HepG2 (cell line): ENCODE measurements around the gene MSMB. TPM values are rescaled to one million over a fixed set of nuclear protein-coding genes. Genes with fewer than 3 reads are reported as not detected.

Experiments
- CBX5 ChIP-seq: sonication (generic); formaldehyde crosslinking; IDR thresholded peaks from 2 replicates; pipeline ENCODE4 v1.4.0; 2020; ENCODE audit warnings: missing genetic modification reagents, borderline replicate concordance
- GATA4 ChIP-seq: sonication (generic); IDR thresholded peaks from 2 replicates; pipeline ENCODE4 v1.6.1; 2016; ENCODE audit warnings: antibody characterized with exemption, low read depth, borderline replicate concordance
- MED13 ChIP-seq: sonication (generic); formaldehyde crosslinking; IDR thresholded peaks from 2 replicates; pipeline ENCODE4 v1.5.0; 2020; ENCODE audit warnings: missing genetic modification reagents
- MIER3 ChIP-seq: IDR thresholded peaks from 2 replicates; pipeline ENCODE4 v1.6.1; 2016; ENCODE audit warnings: missing compliant biosample characterization, borderline replicate concordance
- NFYC ChIP-seq: IDR thresholded peaks from 2 replicates; pipeline ENCODE4 v1.6.1; 2016; ENCODE audit warnings: missing genetic modification reagents, missing compliant biosample characterization
- PAX8 ChIP-seq: sonication (generic); formaldehyde crosslinking; IDR thresholded peaks from 2 replicates; pipeline ENCODE4 v1.8.0; 2022; ENCODE audit warnings: mild to moderate bottlenecking, missing genetic modification reagents, borderline replicate concordance
- SMARCC2 ChIP-seq: fragments of 450-650 bp; IDR thresholded peaks from 2 replicates; pipeline ENCODE4 v1.6.1; 2017; ENCODE audit warnings: antibody characterized with exemption, mild to moderate bottlenecking
- SUZ12 ChIP-seq: fragments of 150-350 bp; IDR thresholded peaks from 2 replicates; pipeline ENCODE4 v1.6.1; 2014; ENCODE audit warnings: low read depth, low read length
- TP53 ChIP-seq: sonication (generic); formaldehyde crosslinking; conservative IDR thresholded peaks from 2 replicates; pipeline ENCODE4 v1.4.0; 2020; ENCODE audit warnings: missing genetic modification reagents
- YEATS2 ChIP-seq: sonication (generic); formaldehyde crosslinking; IDR thresholded peaks from 2 replicates; pipeline ENCODE4 v1.4.0; 2020; ENCODE audit warnings: missing genetic modification reagents, borderline replicate concordance
- ZNF780A ChIP-seq: sonication (generic); formaldehyde crosslinking; IDR thresholded peaks from 2 replicates; pipeline ENCODE4 v1.8.0; 2022; ENCODE audit warnings: mild to moderate bottlenecking, missing genetic modification reagents, moderate library complexity
- ZNF781 ChIP-seq: sonication (generic); formaldehyde crosslinking; IDR thresholded peaks from 2 replicates; pipeline ENCODE4 v1.5.1; 2020; ENCODE audit warnings: borderline replicate concordance, mild to moderate bottlenecking, missing genetic modification reagents; ENCODE audit errors: not compliant biosample characterization
- ZNF782 ChIP-seq: sonication (generic); formaldehyde crosslinking; IDR thresholded peaks from 2 replicates; pipeline ENCODE4 v1.4.0; 2020; ENCODE audit warnings: missing genetic modification reagents, mild to moderate bottlenecking, borderline replicate concordance
- ZNF800 ChIP-seq: sonication (generic); formaldehyde crosslinking; IDR thresholded peaks from 2 replicates; pipeline ENCODE4 v1.4.0; 2020; ENCODE audit warnings: missing genetic modification reagents
- ZNF816 ChIP-seq: sonication (generic); formaldehyde crosslinking; IDR thresholded peaks from 2 replicates; pipeline ENCODE4 v1.8.0; 2022; ENCODE audit warnings: missing genetic modification reagents, mild to moderate bottlenecking, borderline replicate concordance
- polyA plus RNA-seq, 8 experiments: library from polyadenylated mRNA; depleted of rRNA in 3 of 8; stranded (reverse) in 7 of 8; unstranded in 1 of 8; fragments of >200 nt; fragmentation: Illumina TruSeq in 4 of 8; extraction: Trizol in 4 of 8; gene quantifications; 2 replicates each; pipeline versions ENCODE4 v1.2.1 to v1.2.3, GENCODE V29; 2011 to 2016; ENCODE audit warnings: low read depth in 4 of 8, missing spikeins in 1 of 8, mixed read lengths in 1 of 8; ENCODE audit not compliant: insufficient read depth in 1 of 8
- total RNA-seq, 5 experiments: library from RNA; depleted of rRNA; stranded (reverse); fragments of >200 nt; fragmentation: Illumina TruSeq; extraction: Trizol; gene quantifications; 2 replicates each; pipeline ENCODE4 v1.2.3, GENCODE V29; 2016; ENCODE audit warnings: low read depth in 1 of 5
- TF ChIP-seq, protein P1 (sequence below): sonication (generic); formaldehyde crosslinking; IDR thresholded peaks from 2 replicates; pipeline ENCODE4 v1.5.0; 2020; ENCODE audit warnings: missing genetic modification reagents, mild to moderate bottlenecking, borderline replicate concordance
- TF ChIP-seq, protein P2 (sequence below): sonication (generic); formaldehyde crosslinking; IDR thresholded peaks from 2 replicates; pipeline ENCODE4 v1.4.0; 2020; ENCODE audit warnings: mild to moderate bottlenecking, missing genetic modification reagents
- TF ChIP-seq, protein P3 (sequence below): IDR thresholded peaks from 2 replicates; pipeline ENCODE4 v1.6.1; 2018; ENCODE audit warnings: missing genetic modification reagents
- TF ChIP-seq, protein P4 (sequence below): sonication (generic); formaldehyde crosslinking; IDR thresholded peaks from 2 replicates; pipeline ENCODE4 v1.4.0; 2020; ENCODE audit warnings: missing genetic modification reagents
- TF ChIP-seq, protein P5 (sequence below): sonication (generic); formaldehyde crosslinking; IDR thresholded peaks from 2 replicates; pipeline ENCODE4 v1.4.0; 2020; ENCODE audit warnings: missing genetic modification reagents; ENCODE audit errors: not compliant biosample characterization

The MSMB gene
- total and polyA plus RNA-seq, 2 of the 13 experiments (the other 11 are each of a cell fraction or from before 2014, with no cell fraction given), result 0.84 TPM; not detected in 1

DNA sequence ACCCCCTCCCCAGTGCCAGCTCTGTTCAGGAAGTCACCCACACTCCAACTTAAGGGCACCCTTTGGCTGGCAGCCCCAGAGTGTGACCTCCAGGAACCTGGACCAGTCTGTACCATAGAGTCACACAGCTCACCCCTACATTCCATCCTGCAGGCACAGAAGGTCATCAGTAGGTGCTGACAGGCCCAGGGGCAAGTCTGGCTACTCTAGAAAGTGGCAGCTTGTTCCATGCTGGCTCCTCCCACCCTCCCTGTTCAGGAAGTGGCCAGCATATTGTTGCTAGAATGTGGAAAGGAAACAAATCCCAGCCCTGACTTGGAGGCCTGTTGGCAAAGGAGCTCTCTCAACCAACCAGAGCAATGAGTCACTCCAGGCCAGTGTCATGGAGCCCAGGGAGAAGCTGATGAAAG is 12.5 kb downstream of the MSMB start (continued):
- TF ChIP-seq, protein P1, sequence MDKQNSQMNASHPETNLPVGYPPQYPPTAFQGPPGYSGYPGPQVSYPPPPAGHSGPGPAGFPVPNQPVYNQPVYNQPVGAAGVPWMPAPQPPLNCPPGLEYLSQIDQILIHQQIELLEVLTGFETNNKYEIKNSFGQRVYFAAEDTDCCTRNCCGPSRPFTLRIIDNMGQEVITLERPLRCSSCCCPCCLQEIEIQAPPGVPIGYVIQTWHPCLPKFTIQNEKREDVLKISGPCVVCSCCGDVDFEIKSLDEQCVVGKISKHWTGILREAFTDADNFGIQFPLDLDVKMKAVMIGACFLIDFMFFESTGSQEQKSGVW (CRISPR knock-in tag), result no peak
- TF ChIP-seq, protein P2, sequence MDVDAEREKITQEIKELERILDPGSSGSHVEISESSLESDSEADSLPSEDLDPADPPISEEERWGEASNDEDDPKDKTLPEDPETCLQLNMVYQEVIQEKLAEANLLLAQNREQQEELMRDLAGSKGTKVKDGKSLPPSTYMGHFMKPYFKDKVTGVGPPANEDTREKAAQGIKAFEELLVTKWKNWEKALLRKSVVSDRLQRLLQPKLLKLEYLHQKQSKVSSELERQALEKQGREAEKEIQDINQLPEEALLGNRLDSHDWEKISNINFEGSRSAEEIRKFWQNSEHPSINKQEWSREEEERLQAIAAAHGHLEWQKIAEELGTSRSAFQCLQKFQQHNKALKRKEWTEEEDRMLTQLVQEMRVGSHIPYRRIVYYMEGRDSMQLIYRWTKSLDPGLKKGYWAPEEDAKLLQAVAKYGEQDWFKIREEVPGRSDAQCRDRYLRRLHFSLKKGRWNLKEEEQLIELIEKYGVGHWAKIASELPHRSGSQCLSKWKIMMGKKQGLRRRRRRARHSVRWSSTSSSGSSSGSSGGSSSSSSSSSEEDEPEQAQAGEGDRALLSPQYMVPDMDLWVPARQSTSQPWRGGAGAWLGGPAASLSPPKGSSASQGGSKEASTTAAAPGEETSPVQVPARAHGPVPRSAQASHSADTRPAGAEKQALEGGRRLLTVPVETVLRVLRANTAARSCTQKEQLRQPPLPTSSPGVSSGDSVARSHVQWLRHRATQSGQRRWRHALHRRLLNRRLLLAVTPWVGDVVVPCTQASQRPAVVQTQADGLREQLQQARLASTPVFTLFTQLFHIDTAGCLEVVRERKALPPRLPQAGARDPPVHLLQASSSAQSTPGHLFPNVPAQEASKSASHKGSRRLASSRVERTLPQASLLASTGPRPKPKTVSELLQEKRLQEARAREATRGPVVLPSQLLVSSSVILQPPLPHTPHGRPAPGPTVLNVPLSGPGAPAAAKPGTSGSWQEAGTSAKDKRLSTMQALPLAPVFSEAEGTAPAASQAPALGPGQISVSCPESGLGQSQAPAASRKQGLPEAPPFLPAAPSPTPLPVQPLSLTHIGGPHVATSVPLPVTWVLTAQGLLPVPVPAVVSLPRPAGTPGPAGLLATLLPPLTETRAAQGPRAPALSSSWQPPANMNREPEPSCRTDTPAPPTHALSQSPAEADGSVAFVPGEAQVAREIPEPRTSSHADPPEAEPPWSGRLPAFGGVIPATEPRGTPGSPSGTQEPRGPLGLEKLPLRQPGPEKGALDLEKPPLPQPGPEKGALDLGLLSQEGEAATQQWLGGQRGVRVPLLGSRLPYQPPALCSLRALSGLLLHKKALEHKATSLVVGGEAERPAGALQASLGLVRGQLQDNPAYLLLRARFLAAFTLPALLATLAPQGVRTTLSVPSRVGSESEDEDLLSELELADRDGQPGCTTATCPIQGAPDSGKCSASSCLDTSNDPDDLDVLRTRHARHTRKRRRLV (CRISPR knock-in tag), result no peak
- TF ChIP-seq ZNF781 (CRISPR knock-in tag) (no peak), NFYC (CRISPR knock-in tag) (no peak; the same call in 1 of the 2 replicates), YEATS2 (no peak), ZNF780A (CRISPR knock-in tag) (no peak), ZNF816 (CRISPR knock-in tag) (0 out of 2 replicates have a peak, but pooled peaks have one; percentile 49), GATA4 (no peak), MED13 (CRISPR knock-in tag) (no peak), SMARCC2 (no peak), TP53 (no peak), CBX5 (CRISPR knock-in tag) (no peak), PAX8 (CRISPR knock-in tag) (no peak), ZNF800 (CRISPR knock-in tag) (no peak), MIER3 (CRISPR knock-in tag) (peak; percentile 39; the same call in 1 of the 2 replicates), SUZ12 (no peak), ZNF782 (CRISPR knock-in tag) (no peak)
- TF ChIP-seq, protein P3, sequence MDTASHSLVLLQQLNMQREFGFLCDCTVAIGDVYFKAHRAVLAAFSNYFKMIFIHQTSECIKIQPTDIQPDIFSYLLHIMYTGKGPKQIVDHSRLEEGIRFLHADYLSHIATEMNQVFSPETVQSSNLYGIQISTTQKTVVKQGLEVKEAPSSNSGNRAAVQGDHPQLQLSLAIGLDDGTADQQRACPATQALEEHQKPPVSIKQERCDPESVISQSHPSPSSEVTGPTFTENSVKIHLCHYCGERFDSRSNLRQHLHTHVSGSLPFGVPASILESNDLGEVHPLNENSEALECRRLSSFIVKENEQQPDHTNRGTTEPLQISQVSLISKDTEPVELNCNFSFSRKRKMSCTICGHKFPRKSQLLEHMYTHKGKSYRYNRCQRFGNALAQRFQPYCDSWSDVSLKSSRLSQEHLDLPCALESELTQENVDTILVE (CRISPR knock-in tag), result no peak
- TF ChIP-seq, protein P4, sequence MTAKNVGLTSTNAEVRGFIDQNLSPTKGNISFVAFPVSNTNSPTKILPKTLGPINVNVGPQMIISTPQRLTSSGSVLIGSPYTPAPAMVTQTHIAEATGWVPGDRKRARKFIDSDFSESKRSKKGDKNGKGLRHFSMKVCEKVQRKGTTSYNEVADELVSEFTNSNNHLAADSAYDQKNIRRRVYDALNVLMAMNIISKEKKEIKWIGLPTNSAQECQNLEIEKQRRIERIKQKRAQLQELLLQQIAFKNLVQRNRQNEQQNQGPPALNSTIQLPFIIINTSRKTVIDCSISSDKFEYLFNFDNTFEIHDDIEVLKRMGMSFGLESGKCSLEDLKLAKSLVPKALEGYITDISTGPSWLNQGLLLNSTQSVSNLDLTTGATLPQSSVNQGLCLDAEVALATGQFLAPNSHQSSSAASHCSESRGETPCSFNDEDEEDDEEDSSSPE (CRISPR knock-in tag), result no peak
- TF ChIP-seq, protein P5, sequence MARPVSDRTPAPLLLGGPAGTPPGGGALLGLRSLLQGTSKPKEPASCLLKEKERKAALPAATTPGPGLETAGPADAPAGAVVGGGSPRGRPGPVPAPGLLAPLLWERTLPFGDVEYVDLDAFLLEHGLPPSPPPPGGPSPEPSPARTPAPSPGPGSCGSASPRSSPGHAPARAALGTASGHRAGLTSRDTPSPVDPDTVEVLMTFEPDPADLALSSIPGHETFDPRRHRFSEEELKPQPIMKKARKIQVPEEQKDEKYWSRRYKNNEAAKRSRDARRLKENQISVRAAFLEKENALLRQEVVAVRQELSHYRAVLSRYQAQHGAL (CRISPR knock-in tag), result no peak
